WTC11 (cell line): ENCODE results near the gene CADM4. TPM values are rescaled to one million over a fixed set of nuclear protein-coding genes. Genes with fewer than 3 reads are reported as not detected.
A peak's percentile ranks its signal among the peaks of the same experiment; 100 is the strongest.

Experiments
- ATAC-seq: fragments of 200-7000 bp; cut with Tn5 transposase; 2 replicates; pipeline ENCODE4 v1.10.0; 2021; ENCODE audit warnings: mild to moderate bottlenecking, moderate library complexity
- CTCF ChIA-PET: fragments of 300-600 bp; sonication (Branson Sonifier 250); formaldehyde crosslinking; loops from one replicate; lab custom pipeline; 2021; ENCODE audit warnings: antibody characterized with exemption; lab: Charles Lee
- POLR2A ChIA-PET: fragments of 350-600 bp; sonication (Branson Sonifier 250); formaldehyde crosslinking; loops from one replicate; lab custom pipeline; 2021; ENCODE audit warnings: antibody characterized with exemption; lab: Charles Lee
- DNase-seq: peaks from one replicate; pipeline ENCODE4 v3.0.0; 2021; ENCODE audit warnings: low spot score
- H3K27ac Mint-ChIP-seq: 2 replicates; pipeline ENCODE4 v1.8.0; 2021; ENCODE audit warnings: mixed read lengths
- H3K27me3 Mint-ChIP-seq: 2 replicates; pipeline ENCODE4 v1.8.0; 2021; ENCODE audit warnings: low read depth, mild to moderate bottlenecking, moderate library complexity, mixed read lengths
- H3K36me3 Mint-ChIP-seq: 2 replicates; pipeline ENCODE4 v1.8.0; 2021; ENCODE audit warnings: mixed read lengths
- H3K4me1 Mint-ChIP-seq: 2 replicates; pipeline ENCODE4 v1.8.0; 2022; ENCODE audit warnings: mixed read lengths
- H3K4me3 Mint-ChIP-seq: 2 replicates; pipeline ENCODE4 v1.8.0; 2021; ENCODE audit warnings: mild to moderate bottlenecking, moderate library complexity, mixed read lengths
- H3K9me3 Mint-ChIP-seq: 2 replicates; pipeline ENCODE4 v1.8.0; 2021; ENCODE audit warnings: mixed read lengths
- FOXK1 ChIP-seq: sonication (generic); formaldehyde crosslinking; IDR thresholded peaks from 2 replicates; pipeline ENCODE4 v1.8.0; 2022; ENCODE audit warnings: mild to moderate bottlenecking, moderate library complexity, missing genetic modification reagents
- JUN ChIP-seq: sonication (generic); formaldehyde crosslinking; IDR thresholded peaks from 2 replicates; pipeline ENCODE4 v1.8.0; 2023; ENCODE audit warnings: mild to moderate bottlenecking, missing genetic modification reagents
- SP1 ChIP-seq: sonication (generic); formaldehyde crosslinking; conservative IDR thresholded peaks from 2 replicates; pipeline ENCODE4 v1.8.1; 2022; ENCODE audit warnings: missing genetic modification reagents
- TCF7 ChIP-seq: sonication (generic); formaldehyde crosslinking; IDR thresholded peaks from 2 replicates; pipeline ENCODE4 v1.8.0; 2022; ENCODE audit warnings: mild to moderate bottlenecking, low read depth, missing genetic modification reagents, moderate library complexity
- TP53 ChIP-seq: sonication (generic); formaldehyde crosslinking; IDR thresholded peaks from 2 replicates; pipeline ENCODE4 v1.8.1; 2023; ENCODE audit warnings: mild to moderate bottlenecking, missing genetic modification reagents
- ZNF263 ChIP-seq: sonication (generic); formaldehyde crosslinking; IDR thresholded peaks from 2 replicates; pipeline ENCODE4 v1.8.1; 2022; ENCODE audit warnings: low read depth, mild to moderate bottlenecking, moderate library complexity, missing genetic modification reagents
- total RNA-seq: library from RNA; stranded (reverse); gene quantifications from 3 replicates; pipeline ENCODE4 v1.2.3, GENCODE V29; 2021
- TF ChIP-seq, protein P1 (sequence below): sonication (generic); formaldehyde crosslinking; IDR thresholded peaks from 2 replicates; pipeline ENCODE4 v1.8.1; 2023; ENCODE audit warnings: mild to moderate bottlenecking, missing genetic modification reagents, moderate library complexity
- TF ChIP-seq, protein P2 (sequence below): sonication (generic); formaldehyde crosslinking; IDR thresholded peaks from 2 replicates; pipeline ENCODE4 v1.8.1; 2023; ENCODE audit warnings: mild to moderate bottlenecking, missing genetic modification reagents, borderline replicate concordance
- TF ChIP-seq, protein P3 (sequence below): sonication (generic); formaldehyde crosslinking; IDR thresholded peaks from 2 replicates; pipeline ENCODE4 v1.8.1; 2023; ENCODE audit warnings: mild to moderate bottlenecking, missing genetic modification reagents
- TF ChIP-seq, protein P4 (sequence below): fragments of 250-450 bp; sonication (Bioruptor Pico); IDR thresholded peaks from 2 replicates; pipeline ENCODE4 v1.9.0; 2021; ENCODE audit warnings: mild to moderate bottlenecking, borderline replicate concordance
- TF ChIP-seq, protein P5 (sequence below): sonication (generic); formaldehyde crosslinking; IDR thresholded peaks from 2 replicates; pipeline ENCODE4 v1.8.0; 2023; ENCODE audit warnings: mild to moderate bottlenecking, missing genetic modification reagents
- TF ChIP-seq, protein P6 (sequence below): sonication (generic); formaldehyde crosslinking; IDR thresholded peaks from 2 replicates; pipeline ENCODE4 v1.8.1; 2023; ENCODE audit warnings: mild to moderate bottlenecking, missing genetic modification reagents
- TF ChIP-seq, protein P7 (sequence below): fragments of 250-450 bp; sonication (Bioruptor Pico); IDR thresholded peaks from 2 replicates; pipeline ENCODE4 v2.1.2; 2022; ENCODE audit warnings: mild to moderate bottlenecking, moderate library complexity

Gene CADM4
- total RNA-seq, 1 experiment from 2014 or later, result 13.3 TPM

DNA sequence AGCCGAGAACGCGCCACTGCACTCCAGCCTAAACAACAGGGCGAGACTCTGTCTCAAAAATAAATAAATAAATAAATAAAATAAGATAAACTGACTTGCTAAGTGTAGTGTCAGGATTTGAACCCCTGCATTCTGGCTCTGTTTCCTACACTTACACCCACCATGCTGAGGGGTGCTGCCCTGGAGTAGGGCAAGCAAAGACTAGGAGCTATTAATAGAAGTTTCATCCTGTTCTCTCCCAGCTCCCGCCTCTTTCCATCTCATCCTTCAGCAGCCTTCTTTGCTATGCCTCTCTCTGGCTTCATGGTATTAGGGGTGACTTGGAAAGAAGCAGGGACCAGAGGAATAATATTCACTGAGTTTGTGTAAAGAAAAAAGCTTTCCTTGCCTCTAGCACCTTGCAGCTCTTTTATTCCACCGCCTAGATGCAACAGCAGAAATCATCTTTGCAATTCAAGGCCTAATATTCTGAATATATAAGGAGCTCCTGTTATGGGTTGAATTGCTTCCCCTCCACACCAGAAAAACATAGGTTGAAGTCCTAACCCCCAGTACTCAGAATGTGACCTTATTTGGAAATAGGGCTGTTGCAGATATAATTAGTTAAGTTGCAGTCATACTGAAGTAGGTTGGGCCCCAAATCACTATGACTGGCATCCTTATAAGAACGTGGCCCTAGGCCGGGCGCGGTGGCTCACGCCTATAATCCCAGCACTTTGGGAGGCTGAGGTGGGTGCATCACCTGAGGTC is 39.0 kb upstream of the CADM4 start (continued):
- TF ChIP-seq, protein P1, sequence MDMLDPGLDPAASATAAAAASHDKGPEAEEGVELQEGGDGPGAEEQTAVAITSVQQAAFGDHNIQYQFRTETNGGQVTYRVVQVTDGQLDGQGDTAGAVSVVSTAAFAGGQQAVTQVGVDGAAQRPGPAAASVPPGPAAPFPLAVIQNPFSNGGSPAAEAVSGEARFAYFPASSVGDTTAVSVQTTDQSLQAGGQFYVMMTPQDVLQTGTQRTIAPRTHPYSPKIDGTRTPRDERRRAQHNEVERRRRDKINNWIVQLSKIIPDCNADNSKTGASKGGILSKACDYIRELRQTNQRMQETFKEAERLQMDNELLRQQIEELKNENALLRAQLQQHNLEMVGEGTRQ, result no peak

DNA sequence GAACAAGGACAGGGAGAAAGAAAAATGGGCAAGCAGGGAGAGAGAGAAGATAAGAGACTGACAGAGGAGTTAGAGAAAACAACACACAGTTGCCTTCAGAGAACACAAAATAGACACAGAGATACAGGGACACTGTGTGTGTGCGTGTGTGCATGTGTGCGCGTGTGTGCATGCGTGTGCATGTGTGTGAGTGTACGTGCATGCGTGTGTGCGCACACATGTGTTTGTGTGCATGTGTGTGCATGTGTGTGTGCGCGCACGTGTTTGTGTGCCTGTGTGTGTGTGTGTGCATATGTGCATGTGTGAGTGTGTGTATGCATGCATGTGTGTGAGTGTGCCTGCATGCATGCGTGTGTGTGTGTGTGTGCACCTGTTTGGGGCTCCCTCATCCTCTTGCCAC is 36.3 kb upstream of the CADM4 start:
- DNase-seq (no peak), ATAC-seq (no peak)
- TF ChIP-seq TP53, result no peak
- TF ChIP-seq, protein P2, sequence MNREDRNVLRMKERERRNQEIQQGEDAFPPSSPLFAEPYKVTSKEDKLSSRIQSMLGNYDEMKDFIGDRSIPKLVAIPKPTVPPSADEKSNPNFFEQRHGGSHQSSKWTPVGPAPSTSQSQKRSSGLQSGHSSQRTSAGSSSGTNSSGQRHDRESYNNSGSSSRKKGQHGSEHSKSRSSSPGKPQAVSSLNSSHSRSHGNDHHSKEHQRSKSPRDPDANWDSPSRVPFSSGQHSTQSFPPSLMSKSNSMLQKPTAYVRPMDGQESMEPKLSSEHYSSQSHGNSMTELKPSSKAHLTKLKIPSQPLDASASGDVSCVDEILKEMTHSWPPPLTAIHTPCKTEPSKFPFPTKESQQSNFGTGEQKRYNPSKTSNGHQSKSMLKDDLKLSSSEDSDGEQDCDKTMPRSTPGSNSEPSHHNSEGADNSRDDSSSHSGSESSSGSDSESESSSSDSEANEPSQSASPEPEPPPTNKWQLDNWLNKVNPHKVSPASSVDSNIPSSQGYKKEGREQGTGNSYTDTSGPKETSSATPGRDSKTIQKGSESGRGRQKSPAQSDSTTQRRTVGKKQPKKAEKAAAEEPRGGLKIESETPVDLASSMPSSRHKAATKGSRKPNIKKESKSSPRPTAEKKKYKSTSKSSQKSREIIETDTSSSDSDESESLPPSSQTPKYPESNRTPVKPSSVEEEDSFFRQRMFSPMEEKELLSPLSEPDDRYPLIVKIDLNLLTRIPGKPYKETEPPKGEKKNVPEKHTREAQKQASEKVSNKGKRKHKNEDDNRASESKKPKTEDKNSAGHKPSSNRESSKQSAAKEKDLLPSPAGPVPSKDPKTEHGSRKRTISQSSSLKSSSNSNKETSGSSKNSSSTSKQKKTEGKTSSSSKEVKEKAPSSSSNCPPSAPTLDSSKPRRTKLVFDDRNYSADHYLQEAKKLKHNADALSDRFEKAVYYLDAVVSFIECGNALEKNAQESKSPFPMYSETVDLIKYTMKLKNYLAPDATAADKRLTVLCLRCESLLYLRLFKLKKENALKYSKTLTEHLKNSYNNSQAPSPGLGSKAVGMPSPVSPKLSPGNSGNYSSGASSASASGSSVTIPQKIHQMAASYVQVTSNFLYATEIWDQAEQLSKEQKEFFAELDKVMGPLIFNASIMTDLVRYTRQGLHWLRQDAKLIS, result no peak
- TF ChIP-seq, protein P3, sequence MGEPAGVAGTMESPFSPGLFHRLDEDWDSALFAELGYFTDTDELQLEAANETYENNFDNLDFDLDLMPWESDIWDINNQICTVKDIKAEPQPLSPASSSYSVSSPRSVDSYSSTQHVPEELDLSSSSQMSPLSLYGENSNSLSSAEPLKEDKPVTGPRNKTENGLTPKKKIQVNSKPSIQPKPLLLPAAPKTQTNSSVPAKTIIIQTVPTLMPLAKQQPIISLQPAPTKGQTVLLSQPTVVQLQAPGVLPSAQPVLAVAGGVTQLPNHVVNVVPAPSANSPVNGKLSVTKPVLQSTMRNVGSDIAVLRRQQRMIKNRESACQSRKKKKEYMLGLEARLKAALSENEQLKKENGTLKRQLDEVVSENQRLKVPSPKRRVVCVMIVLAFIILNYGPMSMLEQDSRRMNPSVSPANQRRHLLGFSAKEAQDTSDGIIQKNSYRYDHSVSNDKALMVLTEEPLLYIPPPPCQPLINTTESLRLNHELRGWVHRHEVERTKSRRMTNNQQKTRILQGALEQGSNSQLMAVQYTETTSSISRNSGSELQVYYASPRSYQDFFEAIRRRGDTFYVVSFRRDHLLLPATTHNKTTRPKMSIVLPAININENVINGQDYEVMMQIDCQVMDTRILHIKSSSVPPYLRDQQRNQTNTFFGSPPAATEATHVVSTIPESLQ (CRISPR knock-in tag), result no peak
- Mint-ChIP-seq H3K36me3 (no peaks in the 10 kb centered on the region), H3K27me3 (peaks cover 4% of the 10 kb centered on the region), H3K27ac (no peak overlapping the region), H3K9me3 (no peaks in the 10 kb centered on the region), H3K4me1 (peaks cover 13% of the 10 kb centered on the region), H3K4me3 (no peak overlapping the region)
- ChIA-PET POLR2A (no interaction called here), CTCF (interaction anchor here (0.6 kb wide), 1 partner anchor 174 kb away, joined by 3 read pairs; no protein-coding TSS in a partner anchor)

DNA sequence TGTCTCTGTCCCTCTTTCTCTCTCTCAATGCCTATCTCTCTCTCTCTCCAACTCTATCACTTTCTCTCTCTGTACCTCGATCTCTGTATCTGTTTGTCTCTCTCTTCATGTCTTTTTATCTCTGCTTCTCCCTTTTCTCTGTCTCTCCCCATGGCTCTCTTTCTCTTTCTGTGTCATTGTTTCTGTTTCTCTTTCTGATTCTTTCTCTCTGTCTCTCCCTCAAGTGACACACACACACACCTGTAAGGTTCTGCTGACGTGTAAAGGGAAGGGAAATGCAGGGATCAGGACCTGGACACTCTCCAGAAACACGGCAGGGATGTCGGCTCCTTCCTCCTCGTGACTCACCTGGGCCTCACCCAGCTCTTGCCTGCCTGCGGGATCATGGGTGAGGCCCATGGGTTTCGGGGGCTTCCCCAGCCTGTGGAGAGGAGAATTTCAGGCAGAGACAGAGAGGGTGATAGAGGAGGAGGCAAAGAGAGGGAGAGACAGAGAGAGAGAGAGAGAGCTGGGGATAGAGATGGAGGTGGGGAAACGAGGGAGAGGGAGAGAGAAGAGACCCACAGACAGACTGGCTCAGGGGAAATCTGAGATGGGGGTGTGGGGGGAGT is 35.7 kb upstream of the CADM4 start:
- Mint-ChIP-seq H3K36me3 (no peaks in the 10 kb centered on the region), H3K4me3 (no peak overlapping the region), H3K27ac (peak overlapping the region; percentile 13; the same call in 1 of the 2 replicates), H3K9me3 (no peaks in the 10 kb centered on the region), H3K4me1 (peaks cover 18% of the 10 kb centered on the region), H3K27me3 (peaks cover 10% of the 10 kb centered on the region)
- no peak for DNase-seq
- ChIA-PET CTCF (interaction anchor here (0.6 to 0.9 kb wide), 2 partner anchors 110 to 337 kb away, joined by 3 to 4 read pairs; no protein-coding TSS in a partner anchor), POLR2A (no interaction called here)
- no peak for ATAC-seq
- TF ChIP-seq TCF7, result no peak
- TF ChIP-seq SP1 (CRISPR knock-in tag), result no peak
- no peak for TF ChIP-seq FOXK1
- no peak for TF ChIP-seq ZNF263 (CRISPR knock-in tag)
- TF ChIP-seq, protein P4, sequence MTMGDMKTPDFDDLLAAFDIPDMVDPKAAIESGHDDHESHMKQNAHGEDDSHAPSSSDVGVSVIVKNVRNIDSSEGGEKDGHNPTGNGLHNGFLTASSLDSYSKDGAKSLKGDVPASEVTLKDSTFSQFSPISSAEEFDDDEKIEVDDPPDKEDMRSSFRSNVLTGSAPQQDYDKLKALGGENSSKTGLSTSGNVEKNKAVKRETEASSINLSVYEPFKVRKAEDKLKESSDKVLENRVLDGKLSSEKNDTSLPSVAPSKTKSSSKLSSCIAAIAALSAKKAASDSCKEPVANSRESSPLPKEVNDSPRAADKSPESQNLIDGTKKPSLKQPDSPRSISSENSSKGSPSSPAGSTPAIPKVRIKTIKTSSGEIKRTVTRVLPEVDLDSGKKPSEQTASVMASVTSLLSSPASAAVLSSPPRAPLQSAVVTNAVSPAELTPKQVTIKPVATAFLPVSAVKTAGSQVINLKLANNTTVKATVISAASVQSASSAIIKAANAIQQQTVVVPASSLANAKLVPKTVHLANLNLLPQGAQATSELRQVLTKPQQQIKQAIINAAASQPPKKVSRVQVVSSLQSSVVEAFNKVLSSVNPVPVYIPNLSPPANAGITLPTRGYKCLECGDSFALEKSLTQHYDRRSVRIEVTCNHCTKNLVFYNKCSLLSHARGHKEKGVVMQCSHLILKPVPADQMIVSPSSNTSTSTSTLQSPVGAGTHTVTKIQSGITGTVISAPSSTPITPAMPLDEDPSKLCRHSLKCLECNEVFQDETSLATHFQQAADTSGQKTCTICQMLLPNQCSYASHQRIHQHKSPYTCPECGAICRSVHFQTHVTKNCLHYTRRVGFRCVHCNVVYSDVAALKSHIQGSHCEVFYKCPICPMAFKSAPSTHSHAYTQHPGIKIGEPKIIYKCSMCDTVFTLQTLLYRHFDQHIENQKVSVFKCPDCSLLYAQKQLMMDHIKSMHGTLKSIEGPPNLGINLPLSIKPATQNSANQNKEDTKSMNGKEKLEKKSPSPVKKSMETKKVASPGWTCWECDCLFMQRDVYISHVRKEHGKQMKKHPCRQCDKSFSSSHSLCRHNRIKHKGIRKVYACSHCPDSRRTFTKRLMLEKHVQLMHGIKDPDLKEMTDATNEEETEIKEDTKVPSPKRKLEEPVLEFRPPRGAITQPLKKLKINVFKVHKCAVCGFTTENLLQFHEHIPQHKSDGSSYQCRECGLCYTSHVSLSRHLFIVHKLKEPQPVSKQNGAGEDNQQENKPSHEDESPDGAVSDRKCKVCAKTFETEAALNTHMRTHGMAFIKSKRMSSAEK, result no peak
- TF ChIP-seq, protein P5, sequence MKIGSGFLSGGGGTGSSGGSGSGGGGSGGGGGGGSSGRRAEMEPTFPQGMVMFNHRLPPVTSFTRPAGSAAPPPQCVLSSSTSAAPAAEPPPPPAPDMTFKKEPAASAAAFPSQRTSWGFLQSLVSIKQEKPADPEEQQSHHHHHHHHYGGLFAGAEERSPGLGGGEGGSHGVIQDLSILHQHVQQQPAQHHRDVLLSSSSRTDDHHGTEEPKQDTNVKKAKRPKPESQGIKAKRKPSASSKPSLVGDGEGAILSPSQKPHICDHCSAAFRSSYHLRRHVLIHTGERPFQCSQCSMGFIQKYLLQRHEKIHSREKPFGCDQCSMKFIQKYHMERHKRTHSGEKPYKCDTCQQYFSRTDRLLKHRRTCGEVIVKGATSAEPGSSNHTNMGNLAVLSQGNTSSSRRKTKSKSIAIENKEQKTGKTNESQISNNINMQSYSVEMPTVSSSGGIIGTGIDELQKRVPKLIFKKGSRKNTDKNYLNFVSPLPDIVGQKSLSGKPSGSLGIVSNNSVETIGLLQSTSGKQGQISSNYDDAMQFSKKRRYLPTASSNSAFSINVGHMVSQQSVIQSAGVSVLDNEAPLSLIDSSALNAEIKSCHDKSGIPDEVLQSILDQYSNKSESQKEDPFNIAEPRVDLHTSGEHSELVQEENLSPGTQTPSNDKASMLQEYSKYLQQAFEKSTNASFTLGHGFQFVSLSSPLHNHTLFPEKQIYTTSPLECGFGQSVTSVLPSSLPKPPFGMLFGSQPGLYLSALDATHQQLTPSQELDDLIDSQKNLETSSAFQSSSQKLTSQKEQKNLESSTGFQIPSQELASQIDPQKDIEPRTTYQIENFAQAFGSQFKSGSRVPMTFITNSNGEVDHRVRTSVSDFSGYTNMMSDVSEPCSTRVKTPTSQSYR (CRISPR knock-in tag), result no peak
- TF ChIP-seq JUN, result no peak
- TF ChIP-seq, protein P6, sequence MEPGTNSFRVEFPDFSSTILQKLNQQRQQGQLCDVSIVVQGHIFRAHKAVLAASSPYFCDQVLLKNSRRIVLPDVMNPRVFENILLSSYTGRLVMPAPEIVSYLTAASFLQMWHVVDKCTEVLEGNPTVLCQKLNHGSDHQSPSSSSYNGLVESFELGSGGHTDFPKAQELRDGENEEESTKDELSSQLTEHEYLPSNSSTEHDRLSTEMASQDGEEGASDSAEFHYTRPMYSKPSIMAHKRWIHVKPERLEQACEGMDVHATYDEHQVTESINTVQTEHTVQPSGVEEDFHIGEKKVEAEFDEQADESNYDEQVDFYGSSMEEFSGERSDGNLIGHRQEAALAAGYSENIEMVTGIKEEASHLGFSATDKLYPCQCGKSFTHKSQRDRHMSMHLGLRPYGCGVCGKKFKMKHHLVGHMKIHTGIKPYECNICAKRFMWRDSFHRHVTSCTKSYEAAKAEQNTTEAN (CRISPR knock-in tag), result no peak
- TF ChIP-seq, protein P7, sequence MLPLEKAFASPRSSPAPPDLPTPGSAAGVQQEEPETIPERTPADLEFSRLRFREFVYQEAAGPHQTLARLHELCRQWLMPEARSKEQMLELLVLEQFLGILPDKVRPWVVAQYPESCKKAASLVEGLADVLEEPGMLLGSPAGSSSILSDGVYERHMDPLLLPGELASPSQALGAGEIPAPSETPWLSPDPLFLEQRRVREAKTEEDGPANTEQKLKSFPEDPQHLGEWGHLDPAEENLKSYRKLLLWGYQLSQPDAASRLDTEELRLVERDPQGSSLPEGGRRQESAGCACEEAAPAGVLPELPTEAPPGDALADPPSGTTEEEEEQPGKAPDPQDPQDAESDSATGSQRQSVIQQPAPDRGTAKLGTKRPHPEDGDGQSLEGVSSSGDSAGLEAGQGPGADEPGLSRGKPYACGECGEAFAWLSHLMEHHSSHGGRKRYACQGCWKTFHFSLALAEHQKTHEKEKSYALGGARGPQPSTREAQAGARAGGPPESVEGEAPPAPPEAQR, result no peak
